Muscle of leg (tissue), 11 donors: ENCODE data around the gene PSG1. TPM values are rescaled to one million over a fixed set of nuclear protein-coding genes. Genes with fewer than 3 reads are reported as not detected.
"Not testable (repeated sequence)": the region's sequence is repeated elsewhere in the genome, so short reads cannot be mapped to it uniquely, and the experiment has no call there.

ENCODE experiments used
- DNase-seq: peaks from one replicate; pipeline ENCODE4 v3.0.0; 2013
- H3K27ac ChIP-seq: one replicate; pipeline ENCODE4 v1.5.1; 2013; ENCODE audit warnings: mild to moderate bottlenecking, low read length, control low read depth
- H3K27me3 ChIP-seq: one replicate; pipeline ENCODE4 v1.6.1; 2013; ENCODE audit warnings: low read length; ENCODE audit not compliant: control insufficient read depth, insufficient read depth
- H3K36me3 ChIP-seq: one replicate; pipeline ENCODE4 v1.6.1; 2013; ENCODE audit warnings: low read length; ENCODE audit not compliant: control insufficient read depth, insufficient read depth
- H3K4me1 ChIP-seq: one replicate; pipeline ENCODE4 v1.6.1; 2013; ENCODE audit warnings: low read length; ENCODE audit not compliant: control insufficient read depth, insufficient read depth
- H3K4me3 ChIP-seq: one replicate; pipeline ENCODE4 v1.5.1; 2013; ENCODE audit warnings: low read length, control low read depth
- H3K9me3 ChIP-seq: replicated peaks from 2 replicates; pipeline ENCODE4 v1.6.1; 2013; ENCODE audit warnings: low read depth, low read length; ENCODE audit not compliant: control insufficient read depth
- WGBS: methylation state at CpG from one replicate; pipeline ENCODE4 v1.1.5; 2013; ENCODE audit warnings: missing lambda C conversion rate; ENCODE audit not compliant: insufficient coverage; 5-methylcytosine and 5-hydroxymethylcytosine counted together
- polyA plus RNA-seq, 8 donors: library from polyadenylated mRNA; unstranded; fragments of 120-200 nt; gene quantifications; one replicate each; pipeline versions ENCODE4 v1.2.1 to v1.2.3, GENCODE V29; 2013; ENCODE audit warnings: inconsistent platforms in 1 of 8, low replicate concordance in 1 of 8; ENCODE audit not compliant: insufficient read length in 8 of 8, insufficient read depth in 1 of 8
- total RNA-seq: library from RNA; stranded (reverse); fragments of 120-200 nt; gene quantifications from one replicate; pipeline ENCODE4 v1.2.4, GENCODE V29; 2013

Gene PSG1
- total and polyA plus RNA-seq, 9 donors: 0.19 to 0.80 (median 0.29) TPM; not detected in 2

GRCh38 chr19:42831221-42832019 is 48.1 kb downstream of the PSG1 start:
- 67% methylated on average over 1 of the region's 1 CpG for WGBS
- H3K4me3 ChIP-seq: no peak overlapping the region
- no peak for DNase-seq
- H3K4me1 ChIP-seq: no peaks in the 10 kb centered on the region
- no peaks in the 10 kb centered on the region for H3K36me3 ChIP-seq
- no peak overlapping the region for H3K27ac ChIP-seq
- H3K9me3 ChIP-seq: no peaks in the 10 kb centered on the region
- H3K27me3 ChIP-seq: no peaks in the 10 kb centered on the region

- not testable (repeated sequence) for H3K9me3 ChIP-seq, H3K36me3 ChIP-seq, H3K4me3 ChIP-seq, H3K27me3 ChIP-seq, H3K27ac ChIP-seq, DNase-seq, H3K4me1 ChIP-seq
- no CpG with 5 or more reads among the region's 9 CpGs for WGBS
Observed at GRCh38 chr19:42821306-42821977, 58.1 kb downstream of the PSG1 start.

GRCh38 chr19:42819960-42820650 is 59.4 kb downstream of the PSG1 start:
- not testable (repeated sequence) for H3K27ac ChIP-seq, H3K36me3 ChIP-seq, H3K27me3 ChIP-seq, H3K4me3 ChIP-seq, H3K4me1 ChIP-seq, H3K9me3 ChIP-seq
- whole genome bisulfite sequencing: no CpG with 5 or more reads among the region's 5 CpGs
- DNase-seq: peak; percentile 0

- no peak for DNase-seq
- Histone ChIP-seq H3K4me3 (no peak overlapping the region), H3K27me3 (no peaks in the 10 kb centered on the region), H3K27ac (no peak overlapping the region), H3K9me3 (no peaks in the 10 kb centered on the region), H3K36me3 (no peaks in the 10 kb centered on the region), H3K4me1 (no peaks in the 10 kb centered on the region)
Observed at GRCh38 chr19:42816894-42817293, 62.6 kb downstream of the PSG1 start.

Other genes with a start within 250 kb of the PSG1 start
- 1.3 TPM for gene PSG3, start 139.2 kb downstream of the PSG1 start, total RNA-seq
- 1 to 10 TPM in 1 of 8 donors, under 1 TPM in 6, not detected in 1; 0.10 to 1.1 (median 0.16) TPM for gene PSG3, start 139.2 kb downstream of the PSG1 start, polyA plus RNA-seq
- 0.09 TPM for gene PSG8, start 114.0 kb downstream of the PSG1 start, total RNA-seq
- under 1 TPM in 3 of 8 donors, not detected in 5; 0.12 to 0.34 (median 0.19) TPM for gene PSG8, start 114.0 kb downstream of the PSG1 start, polyA plus RNA-seq
- gene PSG6, start 38.2 kb upstream of the PSG1 start, total RNA-seq: 0.53 TPM
- under 1 TPM in 3 of 8 donors, not detected in 5; 0.12 to 0.26 (median 0.13) TPM for gene PSG6, start 38.2 kb upstream of the PSG1 start, polyA plus RNA-seq
- not detected for gene PSG7, start 57.5 kb upstream of the PSG1 start, total RNA-seq
- under 1 TPM in 4 of 8 donors, not detected in 4; 0.09 to 0.85 (median 0.11) TPM for gene PSG7, start 57.5 kb upstream of the PSG1 start, polyA plus RNA-seq
- 0.75 TPM for gene PSG11, start 146.8 kb upstream of the PSG1 start, total RNA-seq
- under 1 TPM; 0.25 to 0.95 (median 0.57) TPM for gene PSG11, start 146.8 kb upstream of the PSG1 start, polyA plus RNA-seq
- 0.62 TPM for gene PSG2, start 203.0 kb upstream of the PSG1 start, total RNA-seq
- gene PSG2, start 203.0 kb upstream of the PSG1 start, polyA plus RNA-seq: 1 to 10 TPM in 1 of 8 donors, under 1 TPM in 7; 0.15 to 1.4 (median 0.34) TPM